Right ventricle myocardium superior (tissue), 1 donor: ENCODE results near the gene H2BW1. TPM values are rescaled to one million over a fixed set of nuclear protein-coding genes. Genes with fewer than 3 reads are reported as not detected.
"Not testable (repeated sequence)": the region's sequence is repeated elsewhere in the genome, so short reads cannot be mapped to it uniquely, and the experiment has no call there.

ENCODE experiments used
- ATAC-seq: fragments of 200-7000 bp; cut with Tn5 transposase; one replicate; pipeline ENCODE4 v1.9.1; 2020; ENCODE audit warnings: mild to moderate bottlenecking; ENCODE audit not compliant: poor library complexity
- DNase-seq: peaks from one replicate; pipeline ENCODE4 v3.0.0-alpha.2; 2020
- intact Hi-C: fragments of 100-400 bp; cut with DNase I; formaldehyde crosslinking; loops from one replicate; pipeline ENCODE4 v1.11.2; 2022
- long read RNA-seq: library from polyadenylated mRNA; unstranded; transcript quantifications from one replicate; pipeline ENCODE4 v2.0.0, GENCODE V29; 2021
- total RNA-seq: library from RNA; stranded (reverse); fragmentation: NEBNext Ultra II Directional; extraction: Animal tissue kit (Norgen Biotek cat#: 25700); gene quantifications from one replicate; pipeline ENCODE4 v1.2.1, GENCODE V29; 2021
- donor health status: DM: no; HTN: yes; CAD: no; lungs with severe emphysema.

The H2BW1 gene, protein sequence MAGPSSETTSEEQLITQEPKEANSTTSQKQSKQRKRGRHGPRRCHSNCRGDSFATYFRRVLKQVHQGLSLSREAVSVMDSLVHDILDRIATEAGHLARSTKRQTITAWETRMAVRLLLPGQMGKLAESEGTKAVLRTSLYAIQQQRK
- total RNA-seq = not detected
- long read RNA-seq = 0 reads

- intact Hi-C loops = no loop called here
- DNase-seq = no peak
- no peak for ATAC-seq
Observed at GRCh38 chrX:104013606-104014005, at the start of gene H2BW1. Gene H2BW1, minus strand, starts transcription at chrX:104013708. Its CDS starts 132 bp downstream, at chrX:104013576.

GRCh38 chrX:104062636-104063035, 49.1 kb upstream of the H2BW1 start:
- intact Hi-C loops, ATAC-seq, DNase-seq: not testable (repeated sequence)

- ATAC-seq, DNase-seq, intact Hi-C loops: not testable (repeated sequence)
Observed at GRCh38 chrX:104054956-104055355, 41.4 kb upstream of the H2BW1 start.

GRCh38 chrX:104047171-104047570, 33.7 kb upstream of the H2BW1 start:
- intact Hi-C loops = no loop called here
- no peak for ATAC-seq
- no peak for DNase-seq

DNA sequence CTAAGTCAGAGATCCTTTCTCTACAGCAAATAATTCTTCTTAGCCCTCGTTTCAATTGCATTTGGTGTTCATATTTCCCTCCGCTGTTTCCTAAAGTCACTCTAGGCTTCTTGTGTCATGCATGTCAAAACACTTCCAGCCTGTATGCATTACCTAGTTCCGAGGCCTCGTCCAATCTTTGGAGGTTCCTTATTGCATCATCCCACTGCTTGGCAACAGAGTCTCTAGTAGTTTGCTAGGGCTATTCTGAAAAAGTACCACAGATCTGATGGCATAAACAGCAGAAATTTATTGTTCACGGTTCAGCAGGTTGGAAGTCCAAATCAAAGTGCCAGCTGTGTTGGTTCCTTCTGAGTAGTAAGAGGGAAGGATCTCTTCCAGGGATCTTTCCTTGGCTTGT, 32.1 kb upstream of the H2BW1 start:
- ATAC-seq (no peak), DNase-seq (no peak)
- intact Hi-C loops = no loop called here

- DNase-seq = no peak
- intact Hi-C loops = no loop called here
- ATAC-seq = no peak
Observed at GRCh38 chrX:104041003-104041402, 27.5 kb upstream of the H2BW1 start.

DNA sequence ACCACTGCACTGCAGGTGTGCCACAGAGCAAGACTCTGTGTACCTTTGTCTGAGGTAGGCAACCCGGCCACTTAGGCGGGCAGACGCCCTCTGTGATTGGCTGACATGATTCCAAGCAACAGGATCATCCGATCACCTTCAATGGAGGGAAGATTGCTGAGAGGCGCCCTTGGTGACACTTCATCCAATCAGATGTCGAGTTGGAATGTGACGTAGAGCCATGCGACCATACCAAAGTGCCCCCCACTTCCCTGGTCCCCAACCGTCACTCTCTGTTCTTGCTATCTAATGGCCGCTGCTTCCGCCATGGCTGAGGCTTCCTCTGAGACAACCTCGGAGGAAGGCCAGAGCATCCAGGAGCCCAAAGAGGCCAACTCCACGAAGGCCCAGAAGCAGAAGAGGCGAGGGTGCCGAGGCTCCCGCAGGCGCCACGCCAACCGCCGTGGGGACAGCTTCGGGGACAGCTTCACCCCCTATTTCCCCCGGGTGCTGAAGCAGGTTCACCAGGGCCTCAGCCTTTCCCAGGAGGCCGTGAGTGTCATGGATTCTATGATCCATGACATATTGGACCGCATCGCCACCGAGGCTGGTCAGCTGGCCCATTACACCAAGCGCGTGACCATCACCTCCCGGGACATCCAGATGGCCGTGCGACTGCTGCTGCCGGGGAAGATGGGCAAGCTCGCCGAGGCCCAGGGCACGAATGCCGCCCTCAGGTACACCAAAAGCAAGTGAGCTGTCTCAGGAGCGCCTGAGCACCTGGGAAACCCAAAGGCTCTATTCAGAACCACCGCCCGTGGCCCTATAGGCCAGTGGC, 26.4 kb upstream of the H2BW1 start, which contains the start of gene H2BW2:
Gene H2BW2, plus strand, starts transcription at position 268 of the 817 bp plus-strand sequence. Its CDS starts 39 bp downstream, at position 307.
- no peak for ATAC-seq
- intact Hi-C loops = no loop called here
- DNase-seq = no peak

DNA sequence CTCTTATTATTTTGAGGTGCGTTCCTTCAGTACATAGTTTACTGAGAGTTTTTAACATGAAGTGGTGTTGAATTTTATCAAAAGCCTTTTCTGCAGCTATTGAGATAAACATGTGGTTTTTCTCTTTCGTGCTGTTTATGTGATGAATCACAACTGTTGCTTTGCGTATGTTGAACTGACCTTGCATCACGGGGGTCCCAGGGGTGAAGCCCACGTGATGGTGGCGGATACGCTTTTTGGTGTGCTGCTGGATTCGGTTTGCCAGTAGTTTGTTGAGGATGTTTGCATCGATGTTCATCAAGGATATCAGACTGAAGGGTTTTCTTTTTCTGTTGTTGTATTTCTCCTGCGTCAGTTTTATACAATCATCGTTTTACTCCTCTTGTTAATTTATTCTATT, 4.6 kb upstream of the H2BW1 start:
- DNase-seq (peak; percentile 36), ATAC-seq (no peak)
- intact Hi-C loops = no loop called here

DNA sequence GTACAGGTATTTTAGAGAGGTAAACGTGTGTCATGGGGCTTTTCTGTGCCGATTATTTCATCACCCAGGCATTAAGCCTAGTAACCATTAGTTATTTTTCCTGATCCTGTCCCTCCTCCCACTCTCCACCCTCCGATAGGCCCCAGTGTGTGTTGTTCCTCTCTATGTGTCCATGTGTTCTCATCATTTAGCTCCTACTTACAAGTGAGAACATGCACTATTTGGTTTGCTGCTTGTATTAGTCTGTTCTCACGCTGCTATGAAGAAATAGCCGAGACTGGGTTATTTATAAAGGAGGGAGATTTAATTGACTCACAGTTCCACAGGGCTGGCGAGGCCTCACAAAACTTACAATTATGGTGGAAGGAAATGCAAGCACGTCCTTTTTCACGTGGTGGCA, 2.1 kb upstream of the H2BW1 start:
- ATAC-seq, intact Hi-C loops, DNase-seq: not testable (repeated sequence)

GRCh38 chrX:104013158-104013557, 350 bp downstream of the H2BW1 start:
- no peak for DNase-seq
- intact Hi-C loops = no loop called here
- ATAC-seq = no peak

DNA sequence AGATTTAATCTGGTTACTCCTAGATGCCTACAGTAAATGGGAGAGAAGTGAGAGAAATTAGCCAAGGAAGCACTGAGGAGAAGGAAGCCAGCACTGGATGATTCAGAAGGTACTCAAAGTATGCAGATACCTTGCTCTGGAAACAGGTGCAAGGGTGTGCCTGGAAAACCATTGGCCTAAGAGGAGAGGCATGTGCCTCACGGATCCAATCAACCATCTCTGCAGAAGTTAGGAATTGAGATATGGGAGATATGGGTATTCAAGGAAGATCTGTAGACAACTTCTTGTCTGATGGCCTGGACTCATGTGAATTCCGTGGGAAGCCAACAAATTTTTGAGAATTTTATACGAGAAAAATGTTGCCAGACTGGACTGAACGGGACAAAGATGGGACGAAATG, 4.7 kb downstream of the H2BW1 start:
- ATAC-seq (no peak), DNase-seq (no peak)
- intact Hi-C loops = no loop called here

DNA sequence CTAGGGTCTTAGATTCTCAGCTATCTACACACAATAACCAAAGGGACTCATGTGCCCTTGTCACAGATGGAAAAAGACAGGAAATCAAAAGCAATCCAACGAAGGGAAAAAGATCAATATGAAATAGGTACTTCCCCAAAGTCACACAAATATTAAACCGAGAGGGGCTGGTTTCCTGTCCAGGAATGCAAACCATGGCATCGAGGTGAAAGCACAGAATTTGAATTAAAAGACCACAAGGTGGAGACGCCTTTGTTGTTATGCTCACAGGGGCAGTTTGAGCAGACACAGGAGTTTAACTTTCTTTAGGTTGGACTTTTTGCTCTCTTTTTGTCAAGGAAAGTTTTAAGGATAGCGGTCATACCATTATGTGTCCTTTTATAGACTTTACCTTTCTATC, 14.3 kb downstream of the H2BW1 start:
- intact Hi-C loops = no loop called here
- DNase-seq = no peak

GRCh38 chrX:103983508-103983907, 30.0 kb downstream of the H2BW1 start:
- ATAC-seq, DNase-seq, intact Hi-C loops: not testable (repeated sequence)

More for the DNA sequence above, 14.3 kb downstream of the H2BW1 start:
- no peak for ATAC-seq

GRCh38 chrX:103962411-103963278, 50.9 kb downstream of the H2BW1 start, which contains the start of gene TMSB15B:
Gene TMSB15B, plus strand, starts transcription at chrX:103962627.
- intact Hi-C loops, DNase-seq: not testable (repeated sequence)
- ATAC-seq = peak; percentile 92

Other genes with a start within 250 kb of the H2BW1 start
- 10.0 TPM for gene PLP1, start 236.9 kb downstream of the H2BW1 start, total RNA-seq
- gene RAB9B, start 181.5 kb downstream of the H2BW1 start, total RNA-seq = 28.0 TPM
- gene TMSB15B, start 51.1 kb downstream of the H2BW1 start, total RNA-seq = 0.43 TPM
- not detected for gene H2BW2, start 26.2 kb upstream of the H2BW1 start, total RNA-seq
- 0.48 TPM for gene TMSB15C, start 62.5 kb upstream of the H2BW1 start, total RNA-seq
- gene ZCCHC18, start 98.8 kb upstream of the H2BW1 start, total RNA-seq = 0.65 TPM
- gene SLC25A53, start 143.3 kb upstream of the H2BW1 start, total RNA-seq = 11.9 TPM
- gene FAM199X, start 152.7 kb upstream of the H2BW1 start, total RNA-seq = 9.0 TPM
- not detected for gene ESX1, start 241.2 kb upstream of the H2BW1 start, total RNA-seq